SU-DHL-6 (cell line): ENCODE results near the gene EHBP1L1.

Experiments
- EZH2phosphoT487 ChIP-seq: fragments of 200-600 bp; sonication (generic), shearing (Covaris generic); conservative IDR thresholded peaks from 2 replicates; pipeline ENCODE4 v1.6.1; 2018; ENCODE audit warnings: mild to moderate bottlenecking, antibody characterized with exemption, low read length, moderate library complexity, mixed read lengths
- TF ChIP-seq, protein P1 (sequence below): fragments of 200-600 bp; sonication (generic); IDR thresholded peaks from one replicate; pipeline ENCODE4 v1.5.1; 2017; ENCODE audit warnings: antibody characterized with exemption, mild to moderate bottlenecking, low read length, moderate library complexity; ENCODE audit not compliant: insufficient read depth, poor library complexity, severe bottlenecking

DNA sequence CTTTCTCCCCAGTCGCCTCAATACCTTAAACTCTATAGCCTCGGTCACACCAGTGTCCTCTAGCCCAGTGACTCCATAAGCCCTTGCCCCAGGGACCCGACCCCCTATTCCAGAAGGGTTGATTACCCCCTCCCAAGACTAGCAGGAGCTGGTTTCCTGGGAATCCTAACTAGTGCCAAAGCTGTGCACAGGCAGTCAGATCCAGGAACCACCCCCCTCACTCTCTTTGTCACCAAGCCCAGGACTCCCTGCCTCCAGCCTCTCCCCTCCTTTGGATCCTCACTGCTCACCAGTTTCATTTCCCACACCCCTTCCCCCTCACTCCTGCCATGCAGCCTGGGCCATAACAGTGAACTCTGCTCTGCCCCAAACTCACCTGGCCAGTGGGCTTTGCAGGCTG, 27.5 kb upstream of the EHBP1L1 start:
- TF ChIP-seq, protein P1, sequence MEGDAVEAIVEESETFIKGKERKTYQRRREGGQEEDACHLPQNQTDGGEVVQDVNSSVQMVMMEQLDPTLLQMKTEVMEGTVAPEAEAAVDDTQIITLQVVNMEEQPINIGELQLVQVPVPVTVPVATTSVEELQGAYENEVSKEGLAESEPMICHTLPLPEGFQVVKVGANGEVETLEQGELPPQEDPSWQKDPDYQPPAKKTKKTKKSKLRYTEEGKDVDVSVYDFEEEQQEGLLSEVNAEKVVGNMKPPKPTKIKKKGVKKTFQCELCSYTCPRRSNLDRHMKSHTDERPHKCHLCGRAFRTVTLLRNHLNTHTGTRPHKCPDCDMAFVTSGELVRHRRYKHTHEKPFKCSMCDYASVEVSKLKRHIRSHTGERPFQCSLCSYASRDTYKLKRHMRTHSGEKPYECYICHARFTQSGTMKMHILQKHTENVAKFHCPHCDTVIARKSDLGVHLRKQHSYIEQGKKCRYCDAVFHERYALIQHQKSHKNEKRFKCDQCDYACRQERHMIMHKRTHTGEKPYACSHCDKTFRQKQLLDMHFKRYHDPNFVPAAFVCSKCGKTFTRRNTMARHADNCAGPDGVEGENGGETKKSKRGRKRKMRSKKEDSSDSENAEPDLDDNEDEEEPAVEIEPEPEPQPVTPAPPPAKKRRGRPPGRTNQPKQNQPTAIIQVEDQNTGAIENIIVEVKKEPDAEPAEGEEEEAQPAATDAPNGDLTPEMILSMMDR = no peak
- TF ChIP-seq EZH2phosphoT487 = no peak
